GM12878 (cell line): ENCODE data around the gene C1orf141. TPM values are rescaled to one million over a fixed set of nuclear protein-coding genes. Genes with fewer than 3 reads are reported as not detected.

Source experiments
- ATAC-seq: fragments of 200-7000 bp; cut with Tn5 transposase; 3 replicates; pipeline ENCODE4 v1.9.1; 2020; ENCODE audit warnings: mild to moderate bottlenecking, moderate library complexity
- BruUV-seq: library from RNA; stranded (reverse); fragments of 400-500 nt; replicated peaks from 2 replicates; lab custom pipeline; 2021; lab: Mats Ljungman, UMichigan
- CTCF ChIA-PET: fragments of 300-600 bp; sonication (Branson Sonifier 250); formaldehyde crosslinking; extraction: SDS; loops from one replicate; lab custom pipeline; 2021; ENCODE audit warnings: inconsistent platforms; lab: Yijun Ruan, JAX
- POLR2A ChIA-PET: fragments of 350-600 bp; formaldehyde crosslinking; extraction: SDS; loops from one replicate; lab custom pipeline; 2021; ENCODE audit warnings: inconsistent platforms; lab: Charles Lee
- RAD21 ChIA-PET: fragments of 300-600 bp; sonication (Branson Sonifier 250); formaldehyde crosslinking; loops from one replicate; lab custom pipeline; 2023; ENCODE audit warnings: antibody characterized with exemption; ENCODE audit not compliant: unreplicated experiment; lab: Charles Lee
- SMC1A ChIA-PET: fragments of 300-600 bp; sonication (Branson Sonifier 250); formaldehyde crosslinking; loops from one replicate; lab custom pipeline; 2023; ENCODE audit not compliant: unreplicated experiment, uncharacterized antibody; lab: Charles Lee
- DNase-seq: peaks from one replicate; pipeline ENCODE4 v3.0.0-alpha.2; 2011; ENCODE audit warnings: low read depth, low spot score
- FAIRE-seq: peaks from 3 replicates; lab custom pipeline; 2011; peaks lifted over from hg19 to GRCh38; lab: Jason Lieb, UNC
- H2AFZ ChIP-seq: 2 replicates; pipeline ENCODE4 v1.6.0; 2011; ENCODE audit warnings: low read depth, low read length, control low read depth; ENCODE audit not compliant: control insufficient read depth
- H3K27ac ChIP-seq: 2 replicates; pipeline ENCODE4 v1.5.1; 2011; ENCODE audit warnings: control low read depth; ENCODE audit not compliant: control insufficient read depth, insufficient read depth
- H3K27me3 ChIP-seq, 2 experiments: replicated peaks in 1 of 2; 2 replicates each; pipeline versions ENCODE4 v1.6.0 to v1.6.1; 2011; ENCODE audit warnings: low read length in 1 of 2; ENCODE audit not compliant: control insufficient read depth in 2 of 2, insufficient read depth in 2 of 2
- H3K36me3 ChIP-seq, 2 experiments: 2 replicates each; pipeline ENCODE4 v1.5.1; 2011; ENCODE audit warnings: low read length in 1 of 2; ENCODE audit not compliant: control insufficient read depth in 2 of 2, insufficient read depth in 2 of 2
- H3K4me1 ChIP-seq: 2 replicates; pipeline ENCODE4 v1.6.1; 2011; ENCODE audit warnings: mild to moderate bottlenecking, low read length, moderate library complexity, mixed read lengths; ENCODE audit not compliant: control insufficient read depth, insufficient read depth
- H3K4me2 ChIP-seq: 2 replicates; pipeline ENCODE4 v1.6.0; 2011; ENCODE audit warnings: control low read depth; ENCODE audit not compliant: control insufficient read depth, insufficient read depth
- H3K4me3 ChIP-seq: fragments of 200-600 bp; sonication (generic); 2 replicates; pipeline ENCODE4 v1.5.1; 2016
- H3K79me2 ChIP-seq: 2 replicates; pipeline ENCODE4 v1.6.0; 2011; ENCODE audit warnings: low read length; ENCODE audit not compliant: control insufficient read depth, insufficient read depth
- H3K9ac ChIP-seq: 2 replicates; pipeline ENCODE4 v1.8.0; 2011; ENCODE audit warnings: low read length, control low read depth, mixed read lengths; ENCODE audit not compliant: control insufficient read depth, insufficient read depth
- H3K9me3 ChIP-seq: replicated peaks from 3 replicates; pipeline ENCODE4 v1.5.1; 2011; ENCODE audit warnings: mild to moderate bottlenecking, low read length; ENCODE audit not compliant: control insufficient read depth, insufficient read depth
- H4K20me1 ChIP-seq: 2 replicates; pipeline ENCODE4 v1.6.0; 2011; ENCODE audit not compliant: control insufficient read depth, insufficient read depth
- BACH1 ChIP-seq: fragments of 450-650 bp; IDR thresholded peaks from 2 replicates; pipeline ENCODE4 v1.6.1; 2017; ENCODE audit warnings: mild to moderate bottlenecking, borderline replicate concordance
- CREB1 ChIP-seq: IDR thresholded peaks from 2 replicates; pipeline ENCODE4 v1.6.1; 2012; ENCODE audit warnings: low read depth, mild to moderate bottlenecking, inconsistent platforms
- DPF2 ChIP-seq: fragments of 450-650 bp; IDR thresholded peaks from 2 replicates; pipeline ENCODE4 v1.6.1; 2017; ENCODE audit warnings: mild to moderate bottlenecking
- EP300 ChIP-seq, 2 experiments: fragments of 150-350 bp in 1 of 2; IDR thresholded peaks; 2 replicates each; pipeline ENCODE4 v1.6.1; 2011 to 2012; ENCODE audit warnings: low read depth in 2 of 2, low read length in 2 of 2, borderline replicate concordance in 1 of 2, improper control_type of control experiment in 1 of 2, inconsistent platforms in 1 of 2; ENCODE audit not compliant: control insufficient read depth in 1 of 2
- NFYB ChIP-seq: IDR thresholded peaks from 2 replicates; pipeline ENCODE4 v1.6.1; 2011; ENCODE audit warnings: low read depth, mild to moderate bottlenecking, low read length, improper control_type of control experiment, moderate library complexity; ENCODE audit not compliant: insufficient read depth
- NRF1 ChIP-seq: conservative IDR thresholded peaks from 2 replicates; pipeline ENCODE4 v1.6.1; 2011; ENCODE audit warnings: mild to moderate bottlenecking, low read depth, low read length, improper control_type of control experiment
- RFX5 ChIP-seq: IDR thresholded peaks from 2 replicates; pipeline ENCODE4 v1.6.1; 2011; ENCODE audit warnings: low read depth, low read length, improper control_type of control experiment
- RUNX3 ChIP-seq: IDR thresholded peaks from 2 replicates; pipeline ENCODE4 v1.6.1; 2012; ENCODE audit warnings: low read length, inconsistent platforms
- SPI1 ChIP-seq: IDR thresholded peaks from 2 replicates; pipeline ENCODE4 v1.6.1; 2011; ENCODE audit warnings: low read depth, mild to moderate bottlenecking, low read length, moderate library complexity, borderline replicate concordance; ENCODE audit not compliant: insufficient read depth
- YBX1 ChIP-seq: fragments of 450-650 bp; IDR thresholded peaks from 2 replicates; pipeline ENCODE4 v1.6.1; 2016; ENCODE audit warnings: antibody characterized with exemption
- YY1 ChIP-seq: IDR thresholded peaks from 2 replicates; pipeline ENCODE4 v1.6.1; 2011; ENCODE audit warnings: low read depth, mild to moderate bottlenecking, low read length
- ZBED1 ChIP-seq: IDR thresholded peaks from 2 replicates; pipeline ENCODE4 v1.6.1; 2016; ENCODE audit warnings: borderline replicate concordance
- WGBS: methylation state at CpG from one replicate; pipeline ENCODE4 v1.1.6; 2016; ENCODE audit warnings: low lambda C conversion rate; ENCODE audit not compliant: insufficient replicate concordance, insufficient coverage; ENCODE audit errors: missing lambda C conversion rate; 5-methylcytosine and 5-hydroxymethylcytosine counted together
- in situ Hi-C: fragments of 300-500 bp; cut with MboI; formaldehyde crosslinking; loops from 9 replicates; pipeline ENCODE4 v1.14.3; 2018; ENCODE audit warnings: mixed read lengths
- intact Hi-C: fragments of 100-400 bp; cut with micrococcal nuclease; formaldehyde crosslinking; loops from one replicate; pipeline ENCODE4 v1.14.2; 2022; ENCODE audit not compliant: unreplicated experiment
- polyA plus RNA-seq, 11 experiments: library from polyadenylated mRNA; depleted of rRNA in 4 of 11; unstranded in 6 of 11; stranded (reverse) in 5 of 11; fragments of >200 nt; fragmentation: Nextera tagmentation in 4 of 11; fragmentation: Illumina TruSeq in 1 of 11; extraction: Ambion mirVana in 4 of 11; extraction: Trizol in 1 of 11; gene quantifications; 1 replicate in 1 of 11; 2 replicates in 10 of 11; pipeline versions ENCODE4 v1.2.1 to v1.2.3, GENCODE V29; 2011 to 2016; ENCODE audit warnings: inconsistent platforms in 2 of 11, missing spikeins in 2 of 11, low read depth in 1 of 11
- total RNA-seq, 4 experiments: library from RNA; depleted of rRNA in 3 of 4; stranded (reverse); fragments of >200 nt in 3 of 4; fragmentation: Illumina TruSeq in 1 of 4; extraction: Trizol in 1 of 4; gene quantifications; 2 replicates each; pipeline versions ENCODE4 v1.2.1 to v1.2.3, GENCODE V29; 2013 to 2021
- TF ChIP-seq, protein P1 (sequence below): IDR thresholded peaks from 2 replicates; pipeline ENCODE4 v1.6.1; 2012; ENCODE audit warnings: low read depth, low read length, improper control_type of control experiment
- TF ChIP-seq, protein P2 (sequence below): IDR thresholded peaks from 2 replicates; pipeline ENCODE4 v1.6.1; 2011; ENCODE audit warnings: borderline replicate concordance, low read depth, mild to moderate bottlenecking, moderate library complexity, low read length; ENCODE audit not compliant: insufficient read depth, poor library complexity, severe bottlenecking
- TF ChIP-seq, protein P3 (sequence below): IDR thresholded peaks from 2 replicates; pipeline ENCODE4 v1.6.1; 2011; ENCODE audit warnings: low read depth, low read length, improper control_type of control experiment, borderline replicate concordance
- TF ChIP-seq, protein P4 (sequence below): fragments of 450-650 bp; IDR thresholded peaks from 2 replicates; pipeline ENCODE4 v1.6.1; 2016; ENCODE audit warnings: mild to moderate bottlenecking

The C1orf141 gene
- total and polyA plus RNA-seq, 10 of the 15 experiments (the other 5 are each of a cell fraction or from before 2014, with no cell fraction given): not detected

DNA sequence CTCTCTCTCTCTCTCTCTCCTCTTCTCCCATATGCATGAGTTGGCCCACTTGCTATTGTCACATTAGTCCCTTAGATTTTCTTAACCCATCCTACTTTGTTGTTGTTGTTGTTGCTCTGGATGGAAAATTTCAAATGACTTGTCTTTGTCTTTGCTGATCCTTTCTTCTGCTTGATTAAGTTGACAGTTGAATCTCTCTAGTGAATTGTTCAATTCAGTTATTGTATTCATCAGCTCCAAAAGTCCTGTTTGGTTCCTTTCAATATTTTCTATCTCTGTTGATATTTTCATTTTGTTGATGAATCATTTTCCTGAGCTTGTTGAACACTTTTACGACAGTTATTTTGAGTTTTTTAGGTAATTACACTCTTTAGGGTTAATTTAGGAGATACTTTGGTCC is 62.0 kb downstream of the C1orf141 start:
- POLR2A ChIA-PET: interaction anchor here (0.7 kb wide), 1 partner anchor 12 kb away, joined by 3 read pairs; no protein-coding TSS in a partner anchor
- intact Hi-C loops: no loop called here

More for the DNA sequence above, 62.0 kb downstream of the C1orf141 start:
- Histone ChIP-seq H2AFZ (no peak overlapping the region), H3K9me3 (peaks cover 2% of the 10 kb centered on the region; the same call in 2 of the 3 replicates), H3K4me1 (no peaks in the 10 kb centered on the region), H3K4me3 (no peak overlapping the region), H3K27me3 (no peaks in the 10 kb centered on the region), H3K36me3 (no peaks in the 10 kb centered on the region), H3K79me2 (no peaks in the 10 kb centered on the region), H3K9ac (no peak overlapping the region), H4K20me1 (no peaks in the 10 kb centered on the region), H3K27ac (no peak overlapping the region), H3K4me2 (no peak overlapping the region)
- ChIA-PET SMC1A (no interaction called here), RAD21 (no interaction called here), CTCF (no interaction called here)
- TF ChIP-seq, protein P1, sequence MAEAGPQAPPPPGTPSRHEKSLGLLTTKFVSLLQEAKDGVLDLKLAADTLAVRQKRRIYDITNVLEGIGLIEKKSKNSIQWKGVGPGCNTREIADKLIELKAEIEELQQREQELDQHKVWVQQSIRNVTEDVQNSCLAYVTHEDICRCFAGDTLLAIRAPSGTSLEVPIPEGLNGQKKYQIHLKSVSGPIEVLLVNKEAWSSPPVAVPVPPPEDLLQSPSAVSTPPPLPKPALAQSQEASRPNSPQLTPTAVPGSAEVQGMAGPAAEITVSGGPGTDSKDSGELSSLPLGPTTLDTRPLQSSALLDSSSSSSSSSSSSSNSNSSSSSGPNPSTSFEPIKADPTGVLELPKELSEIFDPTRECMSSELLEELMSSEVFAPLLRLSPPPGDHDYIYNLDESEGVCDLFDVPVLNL: no peak
- TF ChIP-seq DPF2: no peak
- TF ChIP-seq, protein P2, sequence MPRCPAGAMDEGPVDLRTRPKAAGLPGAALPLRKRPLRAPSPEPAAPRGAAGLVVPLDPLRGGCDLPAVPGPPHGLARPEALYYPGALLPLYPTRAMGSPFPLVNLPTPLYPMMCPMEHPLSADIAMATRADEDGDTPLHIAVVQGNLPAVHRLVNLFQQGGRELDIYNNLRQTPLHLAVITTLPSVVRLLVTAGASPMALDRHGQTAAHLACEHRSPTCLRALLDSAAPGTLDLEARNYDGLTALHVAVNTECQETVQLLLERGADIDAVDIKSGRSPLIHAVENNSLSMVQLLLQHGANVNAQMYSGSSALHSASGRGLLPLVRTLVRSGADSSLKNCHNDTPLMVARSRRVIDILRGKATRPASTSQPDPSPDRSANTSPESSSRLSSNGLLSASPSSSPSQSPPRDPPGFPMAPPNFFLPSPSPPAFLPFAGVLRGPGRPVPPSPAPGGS: no peak
- TF ChIP-seq EP300 (IDR thresholded peaks at IDR 0.05; ENCODE audit: borderline replicate concordance in 1 of 2, control insufficient read depth in 1 of 2, low read depth in 2 of 2, low read length in 2 of 2): no peak
- TF ChIP-seq NFYB: no peak
- TF ChIP-seq, protein P3, sequence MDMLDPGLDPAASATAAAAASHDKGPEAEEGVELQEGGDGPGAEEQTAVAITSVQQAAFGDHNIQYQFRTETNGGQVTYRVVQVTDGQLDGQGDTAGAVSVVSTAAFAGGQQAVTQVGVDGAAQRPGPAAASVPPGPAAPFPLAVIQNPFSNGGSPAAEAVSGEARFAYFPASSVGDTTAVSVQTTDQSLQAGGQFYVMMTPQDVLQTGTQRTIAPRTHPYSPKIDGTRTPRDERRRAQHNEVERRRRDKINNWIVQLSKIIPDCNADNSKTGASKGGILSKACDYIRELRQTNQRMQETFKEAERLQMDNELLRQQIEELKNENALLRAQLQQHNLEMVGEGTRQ: no peak
- TF ChIP-seq, protein P4, sequence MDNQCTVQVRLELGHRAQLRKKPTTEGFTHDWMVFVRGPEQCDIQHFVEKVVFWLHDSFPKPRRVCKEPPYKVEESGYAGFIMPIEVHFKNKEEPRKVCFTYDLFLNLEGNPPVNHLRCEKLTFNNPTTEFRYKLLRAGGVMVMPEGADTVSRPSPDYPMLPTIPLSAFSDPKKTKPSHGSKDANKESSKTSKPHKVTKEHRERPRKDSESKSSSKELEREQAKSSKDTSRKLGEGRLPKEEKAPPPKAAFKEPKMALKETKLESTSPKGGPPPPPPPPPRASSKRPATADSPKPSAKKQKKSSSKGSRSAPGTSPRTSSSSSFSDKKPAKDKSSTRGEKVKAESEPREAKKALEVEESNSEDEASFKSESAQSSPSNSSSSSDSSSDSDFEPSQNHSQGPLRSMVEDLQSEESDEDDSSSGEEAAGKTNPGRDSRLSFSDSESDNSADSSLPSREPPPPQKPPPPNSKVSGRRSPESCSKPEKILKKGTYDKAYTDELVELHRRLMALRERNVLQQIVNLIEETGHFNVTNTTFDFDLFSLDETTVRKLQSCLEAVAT: no peak
- no peak for TF ChIP-seq CREB1
- TF ChIP-seq ZBED1: no peak
- no peak for TF ChIP-seq SPI1
- no peak for TF ChIP-seq YY1
- no peak for TF ChIP-seq NRF1
- no peak for TF ChIP-seq YBX1
- no peak for TF ChIP-seq BACH1
- TF ChIP-seq RUNX3: no peak
- no peak for TF ChIP-seq RFX5
- DNase-seq (no peak), ATAC-seq (no peak), FAIRE-seq (no peak)
- no TSS peak for BruUV-seq
- in situ Hi-C loops: no loop called here
- WGBS: 0% methylated on average over 1 of the region's 1 CpG
